Neural crest cell (in vitro differentiated cells): ENCODE results near the gene ADD3. TPM values are rescaled to one million over a fixed set of nuclear protein-coding genes. Genes with fewer than 3 reads are reported as not detected.
"Not testable (repeated sequence)": the region's sequence is repeated elsewhere in the genome, so short reads cannot be mapped to it uniquely, and the experiment has no call there.

Experiments
- DNase-seq: peaks from one replicate; pipeline ENCODE4 v3.0.0; 2021; ENCODE audit warnings: low read depth, mixed read lengths, low spot score
- H3K27ac Mint-ChIP-seq: one replicate; pipeline ENCODE4 v1.8.0; 2021; ENCODE audit warnings: mild to moderate bottlenecking, mixed read lengths; ENCODE audit not compliant: unreplicated experiment
- H3K27me3 Mint-ChIP-seq: 2 replicates; pipeline ENCODE4 v1.8.0; 2021; ENCODE audit warnings: low read depth, mild to moderate bottlenecking, mixed read lengths
- H3K36me3 Mint-ChIP-seq: 2 replicates; pipeline ENCODE4 v1.8.0; 2021; ENCODE audit warnings: low read depth, mild to moderate bottlenecking, mixed read lengths
- H3K4me1 Mint-ChIP-seq: 2 replicates; pipeline ENCODE4 v1.8.0; 2021; ENCODE audit warnings: mixed read lengths
- H3K4me3 Mint-ChIP-seq: one replicate; pipeline ENCODE4 v1.8.0; 2021; ENCODE audit warnings: mild to moderate bottlenecking, mixed read lengths
- H3K9me3 Mint-ChIP-seq: 2 replicates; pipeline ENCODE4 v1.8.0; 2021; ENCODE audit warnings: mixed read lengths
- CTCF ChIP-seq: fragments of 200-600 bp; sonication (generic); conservative IDR thresholded peaks from 2 replicates; pipeline ENCODE4 v1.5.0; 2021; ENCODE audit warnings: antibody characterized with exemption, mild to moderate bottlenecking
- total RNA-seq: library from RNA; stranded (reverse); gene quantifications from 2 replicates; pipeline ENCODE4 v1.2.1, GENCODE V29; 2021

The ADD3 gene
- total RNA-seq, 1 donor from 2014 or later = 50.2 TPM

- no peak overlapping the region for H3K4me3 Mint-ChIP-seq
- H3K9me3 Mint-ChIP-seq = no peaks in the 10 kb centered on the region
- no peak for DNase-seq
- no peaks in the 10 kb centered on the region for H3K27me3 Mint-ChIP-seq
- H3K4me1 Mint-ChIP-seq = no peaks in the 10 kb centered on the region
- no peak overlapping the region for H3K27ac Mint-ChIP-seq
- no peak for TF ChIP-seq CTCF
- H3K36me3 Mint-ChIP-seq = peaks cover 17% of the 10 kb centered on the region
These were observed 106.0 kb downstream of the ADD3 start for GRCh38 chr10:110113670-110114337.

GRCh38 chr10:110114668-110115067 is 106.9 kb downstream of the ADD3 start:
- H3K27me3 Mint-ChIP-seq, H3K4me3 Mint-ChIP-seq, H3K27ac Mint-ChIP-seq, H3K9me3 Mint-ChIP-seq, DNase-seq, H3K4me1 Mint-ChIP-seq: not testable (repeated sequence)
- peaks cover 25% of the 10 kb centered on the region for H3K36me3 Mint-ChIP-seq

DNA sequence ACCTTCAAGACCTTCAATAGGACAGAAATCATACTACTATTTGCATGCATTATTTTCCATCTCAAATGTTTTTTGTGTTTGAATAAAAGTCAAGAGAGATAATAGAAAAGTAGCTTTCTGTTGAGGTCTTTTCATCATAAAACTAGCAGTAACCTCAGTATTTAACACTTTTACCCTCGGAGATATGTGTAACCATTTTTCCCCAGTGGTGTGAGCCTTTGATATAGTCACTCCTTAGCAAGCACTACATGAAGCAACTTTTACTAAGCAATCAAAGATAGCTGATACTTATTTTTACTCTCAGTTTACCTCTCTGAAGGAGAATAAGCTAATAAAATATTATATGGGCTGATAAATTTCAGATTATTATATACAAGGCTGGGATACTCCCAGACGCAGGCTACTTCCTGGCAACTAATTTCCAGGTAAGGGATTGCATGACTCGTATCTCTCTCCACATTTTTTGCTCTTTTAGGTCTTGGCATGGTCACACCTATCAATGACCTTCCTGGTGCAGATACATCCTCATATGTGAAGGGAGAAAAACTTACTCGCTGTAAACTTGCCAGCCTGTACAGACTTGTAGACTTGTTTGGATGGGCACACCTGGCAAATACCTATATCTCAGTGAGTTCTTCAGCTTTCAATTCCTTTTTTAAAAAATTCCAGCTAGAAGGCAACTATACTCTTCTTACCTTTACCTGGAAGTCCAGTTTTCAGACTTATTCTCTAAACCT is 108.2 kb downstream of the ADD3 start:
- H3K4me3 Mint-ChIP-seq = no peak overlapping the region
- no peaks in the 10 kb centered on the region for H3K4me1 Mint-ChIP-seq
- H3K36me3 Mint-ChIP-seq = peaks cover 30% of the 10 kb centered on the region
- DNase-seq = no peak
- H3K27ac Mint-ChIP-seq = no peak overlapping the region
- TF ChIP-seq CTCF = no peak
- H3K9me3 Mint-ChIP-seq = no peaks in the 10 kb centered on the region
- no peaks in the 10 kb centered on the region for H3K27me3 Mint-ChIP-seq

DNA sequence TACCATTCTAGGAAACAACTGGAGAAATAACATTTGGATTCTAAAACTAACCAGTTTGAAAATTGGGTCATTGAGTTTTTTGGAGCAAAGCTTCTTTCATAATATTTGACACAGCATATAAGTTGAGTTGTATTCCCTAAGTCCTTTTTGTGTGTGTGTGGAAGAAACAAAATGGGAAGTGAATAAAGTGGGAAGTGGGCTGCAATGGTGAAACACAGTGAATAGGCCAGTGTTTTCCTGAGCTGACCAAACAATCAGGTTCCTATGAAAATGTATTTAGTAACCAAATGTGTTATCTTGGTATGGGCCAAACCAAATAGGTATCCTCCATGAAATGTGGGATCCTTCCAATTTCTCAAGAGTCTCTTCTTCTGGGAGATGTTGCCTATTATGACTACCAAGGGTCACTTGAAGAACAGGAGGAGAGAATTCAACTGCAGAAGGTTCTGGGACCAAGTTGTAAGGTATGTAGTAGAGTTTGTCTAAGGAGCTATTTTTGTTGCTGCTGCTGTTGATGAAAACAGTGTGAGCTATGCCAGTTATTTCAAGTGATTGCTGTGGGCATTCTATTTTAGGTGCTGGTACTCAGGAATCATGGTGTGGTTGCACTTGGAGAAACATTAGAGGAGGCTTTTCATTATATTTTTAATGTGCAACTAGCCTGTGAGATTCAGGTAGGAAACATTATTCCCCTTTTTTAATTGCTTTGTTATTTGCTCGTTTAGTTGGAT is 111.3 kb downstream of the ADD3 start:
- no peak overlapping the region for H3K27ac Mint-ChIP-seq
- DNase-seq = no peak
- H3K36me3 Mint-ChIP-seq = peaks cover 45% of the 10 kb centered on the region
- TF ChIP-seq CTCF = no peak
- no peak overlapping the region for H3K4me3 Mint-ChIP-seq
- H3K4me1 Mint-ChIP-seq = no peaks in the 10 kb centered on the region
- H3K27me3 Mint-ChIP-seq = no peaks in the 10 kb centered on the region
- no peaks in the 10 kb centered on the region for H3K9me3 Mint-ChIP-seq

DNA sequence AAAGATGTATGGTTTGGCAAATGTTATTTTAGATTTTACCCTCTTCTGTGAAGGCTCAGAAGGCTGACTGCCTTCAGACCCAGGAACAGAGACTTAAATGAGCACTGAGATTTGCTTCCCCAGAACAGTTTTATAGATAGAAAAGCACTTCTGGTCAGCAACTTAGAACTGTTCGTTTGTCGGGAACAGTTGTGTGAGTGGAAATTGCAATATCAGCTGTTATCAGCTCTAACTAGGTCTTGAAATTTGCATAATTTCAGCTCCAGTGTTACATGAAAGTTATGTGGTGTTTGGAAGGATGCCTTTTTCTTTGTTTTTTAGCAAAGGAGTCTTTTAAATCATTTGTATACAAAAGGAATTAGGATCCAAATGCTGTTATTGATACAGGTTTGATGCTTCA is 115.8 kb downstream of the ADD3 start:
- H3K4me3 Mint-ChIP-seq = no peak overlapping the region
- no peaks in the 10 kb centered on the region for H3K27me3 Mint-ChIP-seq
- H3K9me3 Mint-ChIP-seq = no peaks in the 10 kb centered on the region
- H3K4me1 Mint-ChIP-seq = no peaks in the 10 kb centered on the region
- no peak for TF ChIP-seq CTCF
- DNase-seq = no peak
- H3K36me3 Mint-ChIP-seq = peaks cover 34% of the 10 kb centered on the region
- H3K27ac Mint-ChIP-seq = no peak overlapping the region
